Measurements from ENCODE around the gene ATP7B. TPM values are rescaled to one million over a fixed set of nuclear protein-coding genes. Genes with fewer than 3 reads are reported as not detected.

The ATP7B gene
- total and polyA plus RNA-seq, 2 donors (not counting 3 experiments of a cell fraction or from before 2014, with no cell fraction given) = 4.2 to 8.0 TPM

DNA sequence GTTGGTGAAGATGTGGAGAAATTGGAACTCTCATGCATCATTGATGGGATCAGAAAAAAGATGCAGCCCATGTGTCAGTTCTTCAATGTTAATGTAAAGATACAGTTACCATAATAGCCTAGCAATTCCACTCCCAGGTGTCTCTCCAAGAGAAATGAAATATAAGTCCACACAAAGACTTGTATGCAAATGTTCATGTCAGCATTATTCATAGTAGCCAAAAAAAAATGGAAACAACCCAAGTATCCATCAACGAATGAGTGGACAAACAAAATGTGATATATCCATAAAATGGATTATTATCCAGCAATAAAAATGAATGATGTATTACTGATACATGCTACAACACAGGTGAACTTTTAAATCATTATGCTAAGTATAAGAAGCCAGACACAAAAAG is 110.8 kb downstream of the ATP7B start:
- TF ChIP-seq MYC (IDR thresholded peaks at IDR 0.05; ENCODE audit: low read depth, low read length) (no peak), EZH2 (IDR thresholded peaks at IDR 0.05; ENCODE audit: borderline replicate concordance, low read depth, low read length, severe bottlenecking) (no peak), POLR2A (IDR thresholded peaks at IDR 0.05; ENCODE audit: low read depth, low read length) (no peak)
- dilution Hi-C loops (cut with MboI; ENCODE audit: extremely low pct_ligation_motif_present, low sequenced_read_pairs) = no loop called here
- no TSS peak for BruUV-seq (replicated peaks)
- FAIRE-seq = no peak
- Histone ChIP-seq H3K79me2 (ENCODE audit: control insufficient read depth, insufficient read depth, low read length) (no peaks in the 10 kb centered on the region), H3K36me3 (ENCODE audit: control insufficient read depth in 2 of 2, extremely low read depth in 1 of 2, insufficient read depth in 2 of 2, low read length in 2 of 2) (no peaks in the 10 kb centered on the region), H2AFZ (ENCODE audit: low read depth, low read length) (no peak overlapping the region), H3K4me2 (ENCODE audit: insufficient read depth, low read length) (no peak overlapping the region), H3K27ac (ENCODE audit: insufficient read depth, low read depth, low read length) (no peak overlapping the region), H4K20me1 (replicated peaks; ENCODE audit: control insufficient read depth, extremely low read depth, insufficient read depth, low read length) (no peaks in the 10 kb centered on the region), H3K4me3 (replicated peaks in 1 of 3; ENCODE audit: insufficient read depth in 1 of 3, low read depth in 1 of 3, low read length in 3 of 3) (no peak overlapping the region), H3K9me3 (replicated peaks; ENCODE audit: control insufficient read depth, insufficient read depth, low read length) (no peaks in the 10 kb centered on the region), H3K9me1 (replicated peaks; ENCODE audit: control insufficient read depth, extremely low read depth, insufficient read depth, low read length) (no peaks in the 10 kb centered on the region), H3K27me3 (ENCODE audit: control insufficient read depth in 2 of 2, insufficient read depth in 2 of 2, low read length in 2 of 2) (peaks cover 5 to 18% of the 10 kb centered on the region in 2 experiments), H3K4me1 (ENCODE audit: control insufficient read depth, extremely low read depth, insufficient read depth, low read length) (no peaks in the 10 kb centered on the region), H3K9ac (replicated peaks; ENCODE audit: extremely low read depth, insufficient read depth, low read length) (no peak overlapping the region)
- CTCF ChIA-PET = no interaction called here
- no peak for DNase-seq (ENCODE audit: low read depth, low spot score)
- intact Hi-C loops (cut with micrococcal nuclease) = no loop called here
- POLR2A ChIA-PET = no interaction called here

DNA sequence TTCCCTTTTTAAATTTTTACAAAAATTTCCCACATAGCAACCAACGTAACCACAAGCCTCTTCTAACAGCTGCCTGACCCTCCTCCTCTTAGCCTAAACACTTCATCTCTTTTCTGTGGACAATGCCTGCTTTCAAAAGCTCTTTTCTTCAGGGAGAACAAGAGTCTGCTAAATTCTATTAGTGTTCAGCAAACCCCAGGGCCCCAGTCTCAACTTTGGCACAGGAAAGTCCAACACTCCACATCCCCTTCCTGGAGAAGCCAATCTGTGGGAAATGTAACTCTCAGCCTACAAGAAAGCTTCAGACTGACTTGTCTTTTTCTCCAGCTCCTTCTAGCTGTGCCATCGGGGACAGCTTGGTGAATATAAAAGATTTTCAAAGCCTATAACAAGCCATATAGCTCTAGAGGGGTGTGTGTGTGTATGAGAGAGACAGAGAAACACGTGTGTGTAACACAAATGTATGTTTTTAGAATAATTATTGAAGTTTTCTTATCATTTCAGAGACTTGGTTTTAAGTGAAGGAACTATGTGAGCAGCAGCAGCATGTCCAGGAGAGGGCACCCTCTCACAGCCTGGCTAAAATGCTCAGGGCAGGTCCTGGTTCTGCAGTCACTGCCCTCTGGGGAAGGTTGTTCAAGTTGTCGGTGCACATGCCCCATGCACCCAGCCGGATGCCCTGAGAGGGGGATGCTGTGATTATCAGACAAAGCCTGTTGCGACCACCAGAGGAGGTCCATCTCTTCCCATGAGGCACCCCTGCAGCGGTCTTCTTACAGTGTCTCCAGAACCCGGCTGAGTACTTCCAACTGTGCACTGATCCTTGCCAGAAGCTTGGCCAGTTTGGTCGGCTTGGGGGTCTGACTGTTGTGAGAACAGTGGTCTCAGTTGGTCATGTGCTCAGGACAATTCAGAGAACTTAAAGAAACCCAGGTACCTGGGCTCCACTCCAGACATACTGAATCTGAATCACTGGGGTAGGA is 115.1 kb downstream of the ATP7B start:
- Histone ChIP-seq H3K27me3 (ENCODE audit: control insufficient read depth in 2 of 2, insufficient read depth in 2 of 2, low read length in 2 of 2) (peaks cover 13 to 23% of the 10 kb centered on the region in 2 experiments), H3K4me3 (replicated peaks in 1 of 3; ENCODE audit: insufficient read depth in 1 of 3, low read depth in 1 of 3, low read length in 3 of 3) (no peak overlapping the region), H4K20me1 (replicated peaks; ENCODE audit: control insufficient read depth, extremely low read depth, insufficient read depth, low read length) (no peaks in the 10 kb centered on the region), H3K9me3 (replicated peaks; ENCODE audit: control insufficient read depth, insufficient read depth, low read length) (no peaks in the 10 kb centered on the region), H3K36me3 (ENCODE audit: control insufficient read depth in 2 of 2, extremely low read depth in 1 of 2, insufficient read depth in 2 of 2, low read length in 2 of 2) (no peaks in the 10 kb centered on the region), H3K4me1 (ENCODE audit: control insufficient read depth, extremely low read depth, insufficient read depth, low read length) (no peaks in the 10 kb centered on the region), H3K4me2 (ENCODE audit: insufficient read depth, low read length) (no peak overlapping the region), H3K27ac (ENCODE audit: insufficient read depth, low read depth, low read length) (no peak overlapping the region), H3K9ac (replicated peaks; ENCODE audit: extremely low read depth, insufficient read depth, low read length) (no peak overlapping the region), H3K9me1 (replicated peaks; ENCODE audit: control insufficient read depth, extremely low read depth, insufficient read depth, low read length) (no peaks in the 10 kb centered on the region), H3K79me2 (ENCODE audit: control insufficient read depth, insufficient read depth, low read length) (no peaks in the 10 kb centered on the region), H2AFZ (ENCODE audit: low read depth, low read length) (no peak overlapping the region)
- intact Hi-C loops (cut with micrococcal nuclease) (loop anchor here (1.0 to 2.0 kb wide), 3 partner anchors 115 to 305 kb away; partner anchors contain the start of gene ATP7B), dilution Hi-C loops (cut with MboI; ENCODE audit: extremely low pct_ligation_motif_present, low sequenced_read_pairs) (no loop called here)
- TF ChIP-seq, protein P1, sequence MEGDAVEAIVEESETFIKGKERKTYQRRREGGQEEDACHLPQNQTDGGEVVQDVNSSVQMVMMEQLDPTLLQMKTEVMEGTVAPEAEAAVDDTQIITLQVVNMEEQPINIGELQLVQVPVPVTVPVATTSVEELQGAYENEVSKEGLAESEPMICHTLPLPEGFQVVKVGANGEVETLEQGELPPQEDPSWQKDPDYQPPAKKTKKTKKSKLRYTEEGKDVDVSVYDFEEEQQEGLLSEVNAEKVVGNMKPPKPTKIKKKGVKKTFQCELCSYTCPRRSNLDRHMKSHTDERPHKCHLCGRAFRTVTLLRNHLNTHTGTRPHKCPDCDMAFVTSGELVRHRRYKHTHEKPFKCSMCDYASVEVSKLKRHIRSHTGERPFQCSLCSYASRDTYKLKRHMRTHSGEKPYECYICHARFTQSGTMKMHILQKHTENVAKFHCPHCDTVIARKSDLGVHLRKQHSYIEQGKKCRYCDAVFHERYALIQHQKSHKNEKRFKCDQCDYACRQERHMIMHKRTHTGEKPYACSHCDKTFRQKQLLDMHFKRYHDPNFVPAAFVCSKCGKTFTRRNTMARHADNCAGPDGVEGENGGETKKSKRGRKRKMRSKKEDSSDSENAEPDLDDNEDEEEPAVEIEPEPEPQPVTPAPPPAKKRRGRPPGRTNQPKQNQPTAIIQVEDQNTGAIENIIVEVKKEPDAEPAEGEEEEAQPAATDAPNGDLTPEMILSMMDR (IDR thresholded peaks at IDR 0.05; ENCODE audit: extremely low read depth in 1 of 2, insufficient read depth in 1 of 2, low read depth in 1 of 2, low read length in 2 of 2) = peak; percentile 59 to 77
- TF ChIP-seq POLR2A (IDR thresholded peaks at IDR 0.05; ENCODE audit: low read depth, low read length) = no peak
- TF ChIP-seq, protein P2, sequence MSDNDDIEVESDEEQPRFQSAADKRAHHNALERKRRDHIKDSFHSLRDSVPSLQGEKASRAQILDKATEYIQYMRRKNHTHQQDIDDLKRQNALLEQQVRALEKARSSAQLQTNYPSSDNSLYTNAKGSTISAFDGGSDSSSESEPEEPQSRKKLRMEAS (IDR thresholded peaks at IDR 0.05; ENCODE audit: insufficient read depth, insufficient read length) = no peak
- no peak for TF ChIP-seq FOS (IDR thresholded peaks at IDR 0.05; ENCODE audit: borderline replicate concordance, insufficient read depth, low read length)
- no peak for TF ChIP-seq MYC (IDR thresholded peaks at IDR 0.05; ENCODE audit: low read depth, low read length)
- TF ChIP-seq JUN (IDR thresholded peaks at IDR 0.05; ENCODE audit: borderline replicate concordance, insufficient read depth, insufficient read length, low read depth) = no peak
- no peak for TF ChIP-seq POLR2AphosphoS5 (IDR thresholded peaks at IDR 0.05; ENCODE audit: insufficient read depth, low read depth, low read length)
- no peak for TF ChIP-seq GATA2 (IDR thresholded peaks at IDR 0.05; ENCODE audit: insufficient read depth, insufficient read length, low read depth, low read length)
- FAIRE-seq (peak; percentile 72), DNase-seq (ENCODE audit: low read depth, low spot score) (peak; percentile 63)
- ChIA-PET CTCF (interaction anchor here (0.6 to 3.4 kb wide), 18 partner anchors 10 to 748 kb away, joined by 3 to 112 read pairs (median 4); partner anchors contain the start of genes CCDC70, NEK5 and TMEM272), POLR2A (no interaction called here)
- no TSS peak for BruUV-seq (replicated peaks)
